ENCODE data around the gene DUT. TPM values are rescaled to one million over a fixed set of nuclear protein-coding genes. Genes with fewer than 3 reads are reported as not detected.
"Not testable (repeated sequence)": the region's sequence is repeated elsewhere in the genome, so short reads cannot be mapped to it uniquely, and the experiment has no call there.

DUT gene
- total and polyA plus RNA-seq, 9 of the 15 experiments (the other 6 are each of a cell fraction or from before 2014, with no cell fraction given), result 13.9 to 235 (median 94.9) TPM

DNA sequence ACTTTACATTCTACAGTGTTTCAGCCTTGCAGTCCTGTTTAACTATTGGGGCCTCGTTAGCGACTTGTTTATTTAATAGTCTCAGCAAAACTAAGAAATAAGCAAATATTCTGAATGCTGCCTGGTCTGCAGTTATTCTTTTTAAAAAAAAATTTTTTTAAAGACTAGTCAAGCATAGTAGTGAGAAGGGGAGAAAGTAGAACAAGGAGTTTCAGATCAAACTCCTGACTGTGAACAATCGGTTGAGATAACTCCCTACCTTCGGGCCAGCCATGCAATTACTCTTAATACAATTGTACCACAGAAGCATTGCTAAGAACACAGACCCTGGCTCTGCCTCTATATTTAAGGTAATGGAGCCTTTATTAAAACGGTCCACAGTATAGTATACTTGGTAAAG, 5.8 kb upstream of the DUT start:
- ChIA-PET CTCF (ENCODE audit: low intra/inter-chr PET ratio) (no interaction called here), POLR2A (no interaction called here)
- intact Hi-C loops (cut with micrococcal nuclease), result no loop called here
- no TSS peak for BruUV-seq (replicated peaks)
- TF ChIP-seq, protein P1, sequence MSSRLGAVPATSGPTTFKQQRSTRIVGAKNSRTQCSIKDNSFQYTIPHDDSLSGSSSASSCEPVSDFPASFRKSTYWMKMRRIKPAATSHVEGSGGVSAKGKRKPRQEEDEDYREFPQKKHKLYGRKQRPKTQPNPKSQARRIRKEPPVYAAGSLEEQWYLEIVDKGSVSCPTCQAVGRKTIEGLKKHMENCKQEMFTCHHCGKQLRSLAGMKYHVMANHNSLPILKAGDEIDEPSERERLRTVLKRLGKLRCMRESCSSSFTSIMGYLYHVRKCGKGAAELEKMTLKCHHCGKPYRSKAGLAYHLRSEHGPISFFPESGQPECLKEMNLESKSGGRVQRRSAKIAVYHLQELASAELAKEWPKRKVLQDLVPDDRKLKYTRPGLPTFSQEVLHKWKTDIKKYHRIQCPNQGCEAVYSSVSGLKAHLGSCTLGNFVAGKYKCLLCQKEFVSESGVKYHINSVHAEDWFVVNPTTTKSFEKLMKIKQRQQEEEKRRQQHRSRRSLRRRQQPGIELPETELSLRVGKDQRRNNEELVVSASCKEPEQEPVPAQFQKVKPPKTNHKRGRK (tag; IDR thresholded peaks at IDR 0.05), result no peak
- TF ChIP-seq RB1 (IDR thresholded peaks at IDR 0.05; ENCODE audit: low read depth) (no peak), TCF7 (IDR thresholded peaks at IDR 0.05; ENCODE audit: borderline replicate concordance) (no peak), L3MBTL2 (IDR thresholded peaks at IDR 0.05) (no peak), NFE2 (IDR thresholded peaks at IDR 0.05; ENCODE audit: low read depth) (no peak), NUFIP1 (IDR thresholded peaks at IDR 0.05; ENCODE audit: partially characterized antibody) (no peak)
- TF ChIP-seq, protein P2, sequence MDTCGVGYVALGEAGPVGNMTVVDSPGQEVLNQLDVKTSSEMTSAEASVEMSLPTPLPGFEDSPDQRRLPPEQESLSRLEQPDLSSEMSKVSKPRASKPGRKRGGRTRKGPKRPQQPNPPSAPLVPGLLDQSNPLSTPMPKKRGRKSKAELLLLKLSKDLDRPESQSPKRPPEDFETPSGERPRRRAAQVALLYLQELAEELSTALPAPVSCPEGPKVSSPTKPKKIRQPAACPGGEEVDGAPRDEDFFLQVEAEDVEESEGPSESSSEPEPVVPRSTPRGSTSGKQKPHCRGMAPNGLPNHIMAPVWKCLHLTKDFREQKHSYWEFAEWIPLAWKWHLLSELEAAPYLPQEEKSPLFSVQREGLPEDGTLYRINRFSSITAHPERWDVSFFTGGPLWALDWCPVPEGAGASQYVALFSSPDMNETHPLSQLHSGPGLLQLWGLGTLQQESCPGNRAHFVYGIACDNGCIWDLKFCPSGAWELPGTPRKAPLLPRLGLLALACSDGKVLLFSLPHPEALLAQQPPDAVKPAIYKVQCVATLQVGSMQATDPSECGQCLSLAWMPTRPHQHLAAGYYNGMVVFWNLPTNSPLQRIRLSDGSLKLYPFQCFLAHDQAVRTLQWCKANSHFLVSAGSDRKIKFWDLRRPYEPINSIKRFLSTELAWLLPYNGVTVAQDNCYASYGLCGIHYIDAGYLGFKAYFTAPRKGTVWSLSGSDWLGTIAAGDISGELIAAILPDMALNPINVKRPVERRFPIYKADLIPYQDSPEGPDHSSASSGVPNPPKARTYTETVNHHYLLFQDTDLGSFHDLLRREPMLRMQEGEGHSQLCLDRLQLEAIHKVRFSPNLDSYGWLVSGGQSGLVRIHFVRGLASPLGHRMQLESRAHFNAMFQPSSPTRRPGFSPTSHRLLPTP (IDR thresholded peaks at IDR 0.05; ENCODE audit: borderline replicate concordance, extremely low read depth, insufficient read length), result no peak
- TF ChIP-seq, protein P3, sequence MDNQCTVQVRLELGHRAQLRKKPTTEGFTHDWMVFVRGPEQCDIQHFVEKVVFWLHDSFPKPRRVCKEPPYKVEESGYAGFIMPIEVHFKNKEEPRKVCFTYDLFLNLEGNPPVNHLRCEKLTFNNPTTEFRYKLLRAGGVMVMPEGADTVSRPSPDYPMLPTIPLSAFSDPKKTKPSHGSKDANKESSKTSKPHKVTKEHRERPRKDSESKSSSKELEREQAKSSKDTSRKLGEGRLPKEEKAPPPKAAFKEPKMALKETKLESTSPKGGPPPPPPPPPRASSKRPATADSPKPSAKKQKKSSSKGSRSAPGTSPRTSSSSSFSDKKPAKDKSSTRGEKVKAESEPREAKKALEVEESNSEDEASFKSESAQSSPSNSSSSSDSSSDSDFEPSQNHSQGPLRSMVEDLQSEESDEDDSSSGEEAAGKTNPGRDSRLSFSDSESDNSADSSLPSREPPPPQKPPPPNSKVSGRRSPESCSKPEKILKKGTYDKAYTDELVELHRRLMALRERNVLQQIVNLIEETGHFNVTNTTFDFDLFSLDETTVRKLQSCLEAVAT (IDR thresholded peaks at IDR 0.05), result no peak
- TF ChIP-seq, protein P4, sequence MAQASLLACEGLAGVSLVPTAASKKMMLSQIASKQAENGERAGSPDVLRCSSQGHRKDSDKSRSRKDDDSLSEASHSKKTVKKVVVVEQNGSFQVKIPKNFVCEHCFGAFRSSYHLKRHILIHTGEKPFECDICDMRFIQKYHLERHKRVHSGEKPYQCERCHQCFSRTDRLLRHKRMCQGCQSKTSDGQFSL (CRISPR knock-in tag; IDR thresholded peaks at IDR 0.05), result no peak
- TF ChIP-seq, protein P4 (tag; IDR thresholded peaks at IDR 0.05), result no peak
- no peak overlapping the region for H3K4me3 ChIP-seq
- H4K20me1 ChIP-seq (replicated peaks; ENCODE audit: control insufficient read depth, insufficient read depth, low read length), result no peaks in the 10 kb centered on the region
- no peak overlapping the region for H2AFZ ChIP-seq (ENCODE audit: low read depth, low read length)
- in situ Hi-C loops (cut with MboI), result no loop called here
- H3K79me2 ChIP-seq (ENCODE audit: control insufficient read depth, insufficient read depth, low read length), result peaks cover 12% of the 10 kb centered on the region
- H3K9me1 ChIP-seq (ENCODE audit: control insufficient read depth, insufficient read depth, low read length), result no peaks in the 10 kb centered on the region
- ATAC-seq (no peak; the same call in 2 of the 3 replicates), FAIRE-seq (no peak), DNase-seq (ENCODE audit: extremely low read depth in 1 of 4, low spot score in 3 of 4) (no peak)
- no peaks in the 10 kb centered on the region for H3K4me1 ChIP-seq (replicated peaks in 1 of 2; ENCODE audit: control insufficient read depth in 2 of 2, insufficient read depth in 2 of 2, low read length in 2 of 2)
- H3K9ac ChIP-seq (ENCODE audit: insufficient read depth in 1 of 2, low read depth in 2 of 2, low read length in 2 of 2), result no peak overlapping the region
- peaks cover 10 to 14% of the 10 kb centered on the region in 2 experiments; a peak in 4 of 5 replicates for H3K27me3 ChIP-seq (ENCODE audit: control insufficient read depth in 2 of 2, insufficient read depth in 2 of 2, low read length in 2 of 2)
- H3K4me2 ChIP-seq (ENCODE audit: insufficient read depth, low read length), result no peak overlapping the region
- no peak overlapping the region for H3K27ac ChIP-seq (ENCODE audit: extremely low read depth, low read depth, low read length)
- WGBS (ENCODE audit: insufficient coverage, low coverage, missing lambda C conversion rate), result 18% methylated on average over 5 of the region's 5 CpGs
- no peaks in the 10 kb centered on the region for H3K9me3 ChIP-seq (replicated peaks; ENCODE audit: control insufficient read depth, insufficient read depth, low read depth, low read length)
- H3K36me3 ChIP-seq (ENCODE audit: control insufficient read depth, insufficient read depth, low read length), result no peaks in the 10 kb centered on the region

DNA sequence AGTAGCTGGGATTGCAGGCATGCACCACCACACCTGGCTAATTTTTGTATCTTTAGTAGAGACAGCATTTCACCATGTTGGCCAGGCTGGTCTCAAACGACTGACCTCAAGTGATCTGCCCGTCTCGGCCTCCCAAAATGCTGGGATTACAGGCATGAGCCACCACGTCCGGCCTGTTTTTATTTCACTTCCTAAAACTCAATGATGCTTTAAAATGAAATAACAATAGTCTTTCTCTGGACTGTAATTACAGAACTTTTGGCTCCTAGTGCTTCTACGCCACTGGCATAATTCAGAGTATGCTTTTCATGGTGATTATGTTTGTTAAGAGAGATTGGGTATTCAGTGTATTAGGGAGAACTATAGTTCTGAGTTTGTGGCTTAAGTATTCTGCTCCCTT, 5.0 kb upstream of the DUT start:
- intact Hi-C loops (cut with micrococcal nuclease); H3K9ac ChIP-seq (ENCODE audit: insufficient read depth in 1 of 2, low read depth in 2 of 2, low read length in 2 of 2); H2AFZ ChIP-seq (ENCODE audit: low read depth, low read length); H3K4me2 ChIP-seq (ENCODE audit: insufficient read depth, low read length); DNase-seq (ENCODE audit: extremely low read depth in 1 of 4, low spot score in 3 of 4); BruUV-seq (replicated peaks); H3K27ac ChIP-seq (ENCODE audit: extremely low read depth, low read depth, low read length); H3K36me3 ChIP-seq (ENCODE audit: control insufficient read depth, insufficient read depth, low read length); H3K4me3 ChIP-seq; ATAC-seq; H4K20me1 ChIP-seq (replicated peaks; ENCODE audit: control insufficient read depth, insufficient read depth, low read length); H3K4me1 ChIP-seq (replicated peaks in 1 of 2; ENCODE audit: control insufficient read depth in 2 of 2, insufficient read depth in 2 of 2, low read length in 2 of 2); CTCF ChIA-PET (ENCODE audit: low intra/inter-chr PET ratio); POLR2A ChIA-PET; FAIRE-seq; in situ Hi-C loops (cut with MboI); H3K9me3 ChIP-seq (replicated peaks; ENCODE audit: control insufficient read depth, insufficient read depth, low read depth, low read length); H3K9me1 ChIP-seq (ENCODE audit: control insufficient read depth, insufficient read depth, low read length): not testable (repeated sequence)
- Histone ChIP-seq H3K27me3 (ENCODE audit: control insufficient read depth in 2 of 2, insufficient read depth in 2 of 2, low read length in 2 of 2) (peaks cover 8 to 14% of the 10 kb centered on the region in 2 experiments; a peak in 4 of 5 replicates), H3K79me2 (ENCODE audit: control insufficient read depth, insufficient read depth, low read length) (peaks cover 20% of the 10 kb centered on the region)
- 72% methylated on average over 6 of the region's 6 CpGs for WGBS (ENCODE audit: insufficient coverage, low coverage, missing lambda C conversion rate)

Data from K562 (cell line).